DMS 273 (cell line): Measurements from ENCODE around the gene HOXC6.
"Not testable (repeated sequence)": the region's sequence is repeated elsewhere in the genome, so short reads cannot be mapped to it uniquely, and the experiment has no call there.

Experiments
- DNase-seq: peaks from one replicate; lab custom pipeline; 2025; ENCODE audit not compliant: unreplicated experiment; lab: John Stamatoyannopoulos, UW

HOXC6 gene

DNA sequence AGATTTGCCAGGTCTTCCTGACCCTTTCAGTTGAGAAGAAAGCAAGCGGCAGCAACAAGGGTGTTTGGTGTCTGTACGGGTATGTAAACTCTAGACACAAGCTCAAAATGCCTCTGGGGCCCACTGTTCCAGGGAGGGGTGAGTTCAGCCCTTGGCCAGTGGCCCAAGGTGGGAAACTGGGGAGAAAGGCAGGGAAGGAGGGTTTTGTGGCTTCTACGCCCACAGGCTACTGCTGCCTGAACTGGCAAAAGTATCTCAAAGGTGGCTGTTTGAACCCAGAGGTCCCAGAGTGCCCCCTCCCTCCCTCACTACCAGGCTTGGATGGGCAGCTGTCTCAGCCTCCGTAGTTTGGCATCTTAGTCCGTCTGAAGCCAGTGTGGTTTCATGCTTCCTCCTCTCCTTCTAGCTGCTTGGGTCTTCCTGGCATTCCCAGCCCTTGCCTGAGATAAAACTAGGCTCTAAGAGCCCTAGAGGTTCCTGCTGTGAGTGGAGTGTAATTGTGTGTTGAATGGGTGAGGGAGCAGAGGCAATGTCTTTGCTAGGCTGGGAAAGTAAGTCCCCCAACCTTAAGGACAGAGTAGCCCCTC is 10.1 kb downstream of the HOXC6 start:
- no peak for DNase-seq

DNA sequence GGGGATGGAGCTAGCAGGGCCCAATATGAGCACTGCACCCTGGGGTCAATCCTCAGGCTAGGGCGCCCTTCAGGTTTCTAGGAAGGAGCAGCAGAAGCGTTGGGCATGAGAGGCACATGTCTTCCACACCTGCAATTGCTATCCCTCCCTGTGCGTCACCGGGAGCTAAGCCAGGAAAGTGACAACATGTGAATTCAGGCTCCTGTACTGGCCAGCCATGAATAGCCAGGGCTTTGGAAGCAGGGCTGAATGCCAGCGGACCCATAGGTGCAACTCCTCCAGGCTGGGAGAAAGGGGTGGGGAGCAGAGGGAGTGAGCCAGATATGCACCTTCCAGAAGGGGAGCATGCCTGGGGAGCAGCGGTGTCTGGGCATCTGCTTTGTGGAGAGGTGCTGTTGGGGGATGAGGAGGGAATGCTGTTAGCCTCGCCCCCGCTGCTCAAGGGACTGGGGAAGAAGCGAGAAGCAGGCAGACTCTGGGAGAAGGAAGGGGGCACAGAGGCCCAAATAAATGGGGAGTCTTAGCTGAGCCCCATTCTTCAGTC is 10.7 kb downstream of the HOXC6 start:
- peak; percentile 21 for DNase-seq

DNA sequence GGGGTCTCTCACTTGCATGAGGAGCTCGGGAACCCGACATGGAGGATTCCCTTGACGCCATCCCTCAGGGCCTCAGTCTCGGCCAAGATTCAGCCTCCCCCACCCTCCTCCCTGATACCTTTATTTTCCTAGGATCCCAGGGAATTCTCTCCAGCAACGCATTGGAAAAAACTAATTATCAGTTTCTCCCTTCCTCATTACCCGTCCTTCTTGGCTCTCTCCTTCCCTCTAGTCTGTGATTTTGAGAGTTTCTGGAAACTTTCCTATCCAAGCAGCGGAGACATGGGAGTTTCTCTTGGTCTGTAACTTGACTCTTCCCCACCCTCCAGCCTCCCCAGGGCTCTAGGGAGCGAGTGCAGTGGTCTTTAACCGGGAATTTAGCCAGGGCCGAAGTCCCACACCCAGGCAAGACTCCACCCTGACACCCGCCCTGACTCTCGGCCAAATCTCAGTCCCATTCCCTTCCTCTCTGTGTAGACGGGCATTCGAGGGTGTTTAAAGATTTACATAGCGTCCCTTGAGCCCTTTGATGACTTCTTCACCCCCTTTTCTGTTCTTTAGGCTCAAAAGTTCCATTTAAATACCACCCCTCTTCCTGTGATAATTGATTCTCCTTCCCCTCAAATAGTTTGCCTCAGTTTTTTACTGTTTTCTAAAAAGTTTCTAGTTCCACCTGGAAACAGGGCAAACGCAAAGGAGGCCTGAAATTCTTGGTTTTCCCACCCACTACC is 11.3 kb downstream of the HOXC6 start:
- DNase-seq, result peak; percentile 19

DNA sequence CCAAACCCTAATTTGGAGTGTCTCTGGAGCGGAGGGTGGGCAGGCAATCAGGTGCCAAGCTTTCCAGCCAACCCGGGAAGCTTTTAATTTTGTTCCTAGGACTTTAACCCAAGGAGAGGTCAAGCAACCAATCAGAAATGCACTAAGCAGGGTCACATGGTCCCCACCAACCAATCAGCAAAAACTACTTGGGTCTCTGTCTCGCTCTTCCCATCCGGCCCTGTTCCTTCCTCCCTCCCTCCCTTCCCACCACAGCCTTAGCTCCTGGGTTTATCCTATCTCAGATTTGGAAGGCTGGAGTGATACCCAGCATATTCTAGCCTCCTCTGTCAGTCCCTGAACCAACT is 11.9 kb downstream of the HOXC6 start:
- peak; percentile 56 for DNase-seq

DNA sequence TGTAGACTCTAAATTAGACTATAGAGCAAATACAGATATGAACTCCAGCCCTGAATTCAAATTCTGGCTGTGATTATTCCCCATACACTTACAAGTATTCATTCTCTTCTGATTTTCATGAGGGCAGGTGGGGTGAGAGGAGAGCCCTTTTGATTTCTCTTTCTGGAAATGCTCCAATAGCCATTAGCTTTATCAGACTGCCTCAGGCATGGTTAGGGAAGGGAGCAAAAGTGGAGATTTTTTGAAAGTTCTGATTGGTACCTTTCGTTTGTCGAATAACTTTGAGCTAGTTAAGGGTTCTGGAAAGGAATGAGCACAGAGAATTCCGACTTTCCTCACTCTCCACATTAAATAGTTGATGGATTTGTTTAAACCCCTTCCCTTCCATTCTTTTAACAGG is 12.4 kb downstream of the HOXC6 start:
- no peak for DNase-seq

DNA sequence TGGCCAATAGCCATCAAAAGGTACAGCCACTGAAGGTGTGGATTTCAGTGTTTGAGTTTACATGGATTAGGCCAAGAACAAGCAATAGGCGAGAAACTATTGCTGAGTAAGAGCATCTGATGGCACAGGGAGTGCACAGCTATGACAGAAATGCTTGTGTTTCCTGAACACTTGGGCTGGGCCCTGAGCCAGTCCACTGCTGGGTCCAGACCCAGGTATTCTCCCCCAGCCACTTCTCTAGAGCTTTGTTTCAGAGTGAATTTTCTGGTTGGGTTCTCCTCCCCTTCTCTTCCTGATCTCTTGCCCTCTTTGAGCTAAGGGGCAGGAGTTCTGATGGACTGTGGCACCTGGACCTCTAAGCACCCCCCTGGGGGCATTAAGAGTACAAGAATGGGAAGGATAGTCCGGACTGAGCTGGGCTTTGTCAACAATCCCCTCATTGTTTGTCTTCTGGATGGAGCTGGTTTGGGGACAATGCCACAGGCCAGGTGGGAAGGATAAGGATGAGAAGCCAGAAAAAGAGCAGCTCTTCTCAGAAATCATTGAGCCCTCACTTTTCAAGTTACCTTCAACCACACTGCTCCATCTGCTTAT is 13.0 kb downstream of the HOXC6 start:
- no peak for DNase-seq

DNA sequence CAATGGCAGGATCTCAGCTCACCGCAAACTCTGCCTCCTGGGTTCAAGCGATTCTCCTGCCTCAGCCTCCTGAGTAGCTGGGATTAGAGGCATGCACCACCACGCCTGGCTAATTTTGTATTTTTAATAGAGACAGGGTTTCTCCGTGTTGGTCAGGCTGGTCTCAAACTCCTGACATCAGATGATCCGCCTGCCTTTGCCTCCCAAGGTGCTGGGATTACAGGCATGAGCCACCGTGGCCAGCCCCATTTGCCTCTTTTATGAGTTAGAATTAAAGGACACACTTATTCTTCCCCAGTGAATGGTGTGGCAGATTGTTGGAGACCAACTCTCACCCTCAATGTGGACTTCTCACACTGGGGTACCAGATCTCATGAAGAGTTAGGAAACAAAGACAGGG is 13.8 kb downstream of the HOXC6 start:
- not testable (repeated sequence) for DNase-seq

DNA sequence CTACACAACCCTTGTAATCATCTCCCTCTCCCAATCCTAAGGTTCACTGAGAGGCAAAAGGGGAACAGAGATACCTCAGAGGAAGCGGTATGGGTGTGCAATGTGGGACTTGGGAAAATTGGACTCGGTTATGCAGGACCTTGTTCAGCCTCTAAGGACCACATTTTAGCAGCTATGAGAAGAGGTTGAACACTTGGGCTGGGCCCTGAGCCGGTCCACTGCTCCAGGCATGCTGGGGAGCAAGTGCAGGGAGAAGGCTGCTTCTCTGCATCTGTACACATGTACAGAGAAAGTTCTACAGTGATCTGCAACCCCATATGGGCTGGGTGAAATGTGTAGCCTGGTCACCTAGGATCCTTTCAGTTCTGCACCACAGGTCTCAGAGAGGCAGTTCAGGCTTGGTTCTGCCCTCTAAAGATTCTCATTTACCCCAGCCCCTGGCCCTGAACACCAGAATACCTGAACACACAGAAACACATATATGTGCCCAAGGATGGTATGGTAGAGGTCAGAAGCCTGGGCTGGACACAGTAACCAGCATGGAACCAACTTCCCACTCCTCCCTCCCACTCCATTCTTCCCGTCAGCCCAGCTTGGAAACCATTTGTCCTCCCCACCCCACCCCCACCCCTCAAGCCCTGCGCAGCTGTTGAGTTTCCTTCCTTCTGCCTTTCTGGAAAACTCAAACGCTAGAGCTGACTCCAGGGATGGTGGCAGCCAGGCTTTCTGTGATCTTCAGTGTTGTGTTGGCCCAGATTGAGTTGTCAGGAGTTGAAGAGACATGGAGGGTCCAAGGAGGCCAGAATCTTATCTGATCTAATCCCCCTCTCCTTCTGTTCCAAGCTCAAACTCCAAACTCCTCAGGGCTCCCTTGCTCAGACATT is 15.0 kb downstream of the HOXC6 start:
- peak; percentile 37 for DNase-seq

DNA sequence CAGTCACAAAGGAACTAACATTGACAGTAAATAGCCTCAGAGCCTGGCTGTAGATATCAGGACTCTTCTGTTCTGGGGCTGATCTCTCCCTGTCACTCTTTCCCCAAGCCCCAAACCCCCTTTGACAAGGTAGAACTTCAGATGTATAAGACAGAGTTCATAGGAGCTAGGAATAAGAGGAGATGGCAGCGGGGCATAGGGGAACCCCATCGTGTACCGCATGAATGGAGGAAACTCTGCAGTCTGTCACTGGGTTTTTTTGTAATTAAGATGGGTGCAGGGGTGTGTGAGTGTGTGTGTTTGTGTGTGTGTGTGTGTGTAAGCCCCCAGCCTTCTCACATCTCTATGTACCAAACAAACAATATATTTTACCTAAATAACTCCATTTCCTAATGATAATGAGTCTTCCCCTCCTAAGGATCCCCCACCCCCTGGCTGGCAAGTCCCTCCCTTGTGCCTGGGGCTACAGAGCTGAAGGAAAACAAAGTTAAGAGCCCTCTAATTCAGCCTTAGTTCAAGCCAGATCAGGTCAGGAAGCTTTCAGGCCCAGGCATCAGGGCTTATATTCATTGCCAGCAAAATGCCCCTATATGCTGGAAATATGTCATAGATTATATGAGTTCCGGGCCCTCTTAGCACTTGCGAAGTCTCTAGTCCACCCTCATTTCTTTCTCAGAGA is 16.3 kb downstream of the HOXC6 start:
- DNase-seq, result no peak

DNA sequence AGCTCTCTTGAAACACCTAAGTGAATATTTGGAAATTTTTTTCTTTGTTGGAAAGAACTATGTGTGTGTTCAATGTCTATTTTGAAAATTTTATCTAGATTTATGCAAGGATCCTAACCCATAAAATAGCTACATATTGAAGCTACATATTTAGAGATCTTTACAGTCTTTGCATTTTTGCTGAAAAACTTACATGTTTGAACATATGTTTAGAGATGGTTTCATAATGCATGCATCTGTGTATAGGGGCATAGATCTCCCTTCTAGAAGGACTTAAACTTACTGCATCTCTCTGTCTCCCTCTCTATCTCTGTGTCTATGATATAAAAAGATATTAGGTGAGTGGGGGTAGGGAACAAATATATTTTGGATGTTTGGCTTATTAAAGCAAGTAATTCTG is 17.2 kb downstream of the HOXC6 start:
- DNase-seq, result no peak

DNA sequence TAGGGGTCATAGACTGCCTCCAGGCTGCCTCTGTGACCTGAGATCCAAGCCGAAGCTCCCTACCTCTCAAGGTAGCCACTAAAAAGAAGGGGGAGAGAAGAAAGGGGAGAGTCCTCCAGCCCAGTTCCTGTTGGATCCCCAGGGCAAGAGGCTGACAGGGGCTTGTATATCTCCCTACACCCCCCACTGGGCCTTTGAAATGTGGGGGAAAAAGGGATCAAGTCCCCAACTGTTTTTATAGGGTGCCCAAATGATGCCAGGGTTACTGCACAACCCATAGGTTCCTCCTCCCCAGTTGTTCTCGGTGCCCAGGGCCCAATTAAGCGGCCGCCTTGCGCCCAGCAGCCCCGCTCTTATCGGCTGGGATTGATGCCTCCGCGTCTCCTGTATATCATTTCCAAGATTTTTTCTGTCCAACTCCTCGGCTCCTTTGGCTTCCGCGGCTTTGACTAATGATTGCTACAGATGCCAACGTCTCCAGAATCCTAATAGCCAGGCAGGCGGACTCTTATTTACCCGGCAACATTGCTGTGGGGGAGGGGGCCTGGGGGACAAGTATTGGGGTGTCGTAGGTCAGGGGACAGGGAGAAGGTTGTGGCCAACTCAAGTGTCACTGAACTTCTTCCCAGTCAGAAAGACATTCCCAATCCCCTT is 17.8 kb downstream of the HOXC6 start:
- no peak for DNase-seq

DNA sequence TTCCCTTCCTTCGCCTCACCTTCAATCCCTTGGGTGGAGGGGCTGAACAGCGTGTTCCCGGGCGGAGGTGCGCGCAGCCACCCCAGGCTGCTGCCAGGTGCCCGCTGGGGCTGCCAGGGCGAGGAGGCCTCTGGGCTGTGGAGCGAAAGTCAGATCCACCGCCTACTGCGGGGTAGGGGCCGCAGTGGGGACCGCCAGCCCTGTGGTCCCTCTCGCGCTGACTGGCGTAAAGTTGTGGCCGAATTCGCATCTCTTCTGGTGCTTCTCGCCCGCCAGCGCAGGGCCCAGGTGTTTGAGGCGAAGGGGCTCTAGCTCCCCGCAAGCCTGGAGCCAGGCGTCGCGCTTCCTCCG is 18.5 kb downstream of the HOXC6 start:
- DNase-seq, result no peak

DNA sequence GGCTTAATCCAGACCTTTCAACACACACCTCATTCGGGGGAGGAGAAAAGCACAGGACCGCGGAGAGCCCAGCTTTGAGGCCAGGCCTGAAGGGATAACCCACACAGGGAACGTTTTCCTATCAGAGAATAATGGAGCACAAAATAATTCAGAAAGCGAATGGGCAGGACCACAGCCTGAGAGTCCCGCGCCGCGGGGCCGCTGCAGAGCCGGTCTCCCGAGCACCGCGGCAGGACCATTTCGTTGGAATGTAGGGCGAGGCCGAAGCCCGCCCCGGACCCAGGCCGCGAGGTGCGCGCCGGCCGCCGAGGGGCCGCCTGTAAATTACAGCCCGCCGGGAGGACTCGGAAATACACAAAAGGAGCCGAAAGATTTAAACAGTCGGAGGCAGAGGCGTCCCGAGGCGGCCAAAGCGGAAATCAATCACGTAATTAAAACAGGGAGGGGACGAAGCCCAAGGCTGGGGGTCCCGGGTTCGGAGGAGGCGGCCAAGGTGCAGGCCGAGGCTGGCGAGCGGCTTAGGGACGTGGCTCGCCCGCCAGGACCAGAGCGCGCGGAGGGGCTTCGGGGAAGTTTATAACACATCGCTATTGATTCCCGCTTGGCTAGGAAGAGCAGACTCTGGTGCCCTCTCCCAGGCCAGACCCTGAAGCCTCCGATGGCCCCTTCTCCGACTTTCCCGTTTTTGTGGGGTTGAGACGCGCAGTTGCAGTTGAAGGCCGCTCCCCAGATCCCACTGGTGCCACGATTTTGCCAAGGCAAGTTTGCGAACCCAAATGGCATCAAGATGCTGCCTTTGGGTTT is 19.1 kb downstream of the HOXC6 start:
- no peak for DNase-seq

DNA sequence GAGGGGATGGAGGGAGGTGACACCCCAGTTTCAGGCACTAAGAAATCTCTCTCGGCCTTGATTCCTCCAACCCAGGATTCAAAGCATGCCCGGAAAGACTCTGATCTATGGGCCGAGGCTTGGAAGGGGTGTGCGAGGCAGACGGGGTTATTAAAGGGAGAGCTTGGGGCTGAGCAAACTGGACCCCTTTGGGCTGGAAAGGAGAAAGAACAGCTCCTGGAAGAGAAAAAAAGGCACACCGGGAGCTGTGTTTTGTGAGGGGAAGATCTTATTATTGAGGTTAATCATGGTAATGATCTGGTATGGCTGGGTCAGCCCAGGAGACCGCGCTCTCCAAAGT is 19.7 kb downstream of the HOXC6 start:
- DNase-seq, result no peak

DNA sequence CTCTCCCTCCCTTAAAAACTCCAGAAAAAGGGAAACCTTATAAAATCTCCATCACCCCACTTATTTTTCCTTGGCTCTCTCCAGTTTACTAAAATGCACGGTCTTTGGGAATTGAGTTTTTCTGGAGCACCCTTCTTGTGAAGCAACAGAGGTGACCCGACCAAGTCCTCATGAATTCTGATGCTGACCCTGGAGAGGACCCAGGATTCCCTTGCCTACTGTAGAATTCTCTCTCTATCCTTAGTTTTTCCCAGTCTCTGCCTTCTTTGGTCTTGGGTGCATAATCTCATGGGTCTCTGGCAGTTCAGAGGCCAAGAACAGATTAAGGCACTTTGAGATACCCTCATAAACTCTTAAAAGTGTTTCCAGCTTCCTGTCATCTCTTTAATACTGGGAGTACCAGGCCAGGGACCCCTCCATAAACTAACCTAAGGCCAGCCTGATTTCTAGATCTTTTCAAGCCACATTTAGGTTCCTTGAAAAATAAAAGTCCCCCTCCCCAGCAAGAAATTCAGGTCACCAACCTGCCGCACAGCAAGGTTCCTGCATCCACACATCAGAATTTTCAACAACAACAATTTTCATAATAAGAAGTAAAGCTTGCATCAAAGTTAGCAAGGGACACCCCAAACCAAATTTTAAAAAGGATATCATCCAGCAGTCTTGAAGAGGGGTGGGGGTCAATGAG is 20.3 kb downstream of the HOXC6 start:
- no peak for DNase-seq

DNA sequence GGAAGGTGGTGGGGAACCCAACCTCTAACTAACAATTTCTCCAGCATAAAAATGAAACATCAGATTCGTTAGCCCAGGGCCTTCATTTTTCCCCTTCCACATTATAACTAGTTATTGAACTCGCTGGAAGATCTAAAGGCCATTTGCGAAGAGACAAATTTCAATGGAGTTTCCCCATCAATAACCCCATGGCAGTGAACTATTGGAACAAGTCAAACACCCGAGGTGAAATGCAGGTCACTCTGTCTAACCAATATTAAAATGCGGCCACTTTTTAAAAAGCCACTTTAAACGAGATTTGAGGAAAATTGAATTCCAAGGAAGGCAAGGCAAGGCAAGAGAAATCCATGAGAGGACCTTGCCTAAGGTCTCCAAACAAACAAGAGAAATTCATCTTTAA is 20.9 kb downstream of the HOXC6 start:
- DNase-seq, result no peak

DNA sequence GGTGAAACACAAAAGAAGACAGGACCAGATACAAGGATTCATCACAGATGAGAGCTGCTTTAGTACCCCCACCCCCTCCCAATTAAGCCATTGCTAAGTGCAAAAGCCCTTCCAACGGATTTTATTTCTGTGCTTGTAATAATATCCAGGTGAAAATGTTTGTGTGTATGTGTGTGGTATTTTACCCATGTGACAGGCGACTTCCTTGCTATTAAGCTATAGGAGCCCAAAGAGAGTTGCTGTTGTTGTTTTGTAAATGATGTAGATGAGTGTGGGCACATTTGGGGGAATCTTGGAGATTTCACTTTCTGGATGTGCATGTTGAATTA is 22.2 kb downstream of the HOXC6 start:
- no peak for DNase-seq

DNA sequence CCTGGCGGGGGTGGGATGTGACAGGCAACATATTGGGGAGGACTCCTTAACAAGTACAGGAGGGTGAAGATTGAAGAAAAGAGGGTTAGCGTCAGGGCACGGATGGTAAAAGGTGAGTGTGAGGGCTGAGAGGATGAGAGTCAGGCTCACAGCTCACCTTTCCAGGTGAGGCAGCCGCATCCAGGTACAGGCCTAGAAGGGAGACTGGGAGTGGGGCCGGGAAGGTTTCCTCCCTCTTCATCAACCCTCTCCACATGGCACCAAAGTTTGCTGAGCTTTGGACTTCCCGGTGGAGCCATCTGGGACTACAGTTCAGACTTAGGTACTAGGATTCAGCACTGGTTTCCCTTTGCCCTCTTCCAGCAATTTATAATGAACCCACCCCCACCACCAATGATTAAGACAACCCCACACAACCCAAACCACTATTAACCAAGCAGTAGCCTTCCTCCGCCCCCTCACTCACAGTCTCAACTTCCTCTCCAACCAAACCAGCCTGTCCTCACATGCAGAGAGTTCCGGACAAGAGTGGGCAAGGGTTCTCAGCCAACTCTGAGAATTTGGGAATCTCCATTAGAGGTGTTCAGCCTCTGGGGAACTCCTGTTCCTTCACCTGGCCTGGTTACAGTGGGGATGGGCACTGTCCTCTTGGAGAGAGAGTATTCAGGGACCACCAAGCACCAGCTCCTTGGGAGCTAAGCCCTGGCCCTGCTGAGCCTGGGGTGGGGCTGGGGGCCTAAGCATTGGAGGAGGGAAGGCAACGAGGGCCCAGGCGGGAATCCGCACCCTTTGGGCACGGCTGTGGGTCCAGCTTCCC is 23.0 kb downstream of the HOXC6 start:
- DNase-seq, result no peak
